Measurements from ENCODE around the gene TMEM45A. TPM values are rescaled to one million over a fixed set of nuclear protein-coding genes. Genes with fewer than 3 reads are reported as not detected.

The TMEM45A gene
- total and polyA plus RNA-seq, 2 donors (not counting 1 experiment from before 2014, with no cell fraction given), result 26.4 to 71.4 TPM

DNA sequence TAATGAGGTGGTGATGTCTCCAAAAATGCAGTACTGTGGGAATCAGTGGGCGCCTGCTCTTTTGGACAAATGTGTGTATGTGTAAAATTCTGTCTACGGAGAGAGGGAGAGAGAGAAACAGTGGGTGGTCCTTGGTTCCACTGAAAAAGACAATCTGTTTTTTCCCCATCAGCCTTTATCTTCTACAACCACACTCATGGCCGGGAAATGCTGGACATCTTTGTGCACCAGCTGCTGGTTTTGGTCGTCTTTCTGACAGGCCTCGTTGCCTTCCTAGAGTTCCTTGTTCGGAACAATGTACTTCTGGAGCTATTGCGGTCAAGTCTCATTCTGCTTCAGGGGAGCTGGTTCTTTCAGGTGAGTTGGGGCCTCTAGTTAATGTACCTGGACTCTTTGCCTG is 65.8 kb downstream of the TMEM45A start:
- no peak for DNase-seq (ENCODE audit: low read depth in 2 of 2)
- no peak overlapping the region for H3K9ac ChIP-seq (ENCODE audit: insufficient read depth, low read length)

DNA sequence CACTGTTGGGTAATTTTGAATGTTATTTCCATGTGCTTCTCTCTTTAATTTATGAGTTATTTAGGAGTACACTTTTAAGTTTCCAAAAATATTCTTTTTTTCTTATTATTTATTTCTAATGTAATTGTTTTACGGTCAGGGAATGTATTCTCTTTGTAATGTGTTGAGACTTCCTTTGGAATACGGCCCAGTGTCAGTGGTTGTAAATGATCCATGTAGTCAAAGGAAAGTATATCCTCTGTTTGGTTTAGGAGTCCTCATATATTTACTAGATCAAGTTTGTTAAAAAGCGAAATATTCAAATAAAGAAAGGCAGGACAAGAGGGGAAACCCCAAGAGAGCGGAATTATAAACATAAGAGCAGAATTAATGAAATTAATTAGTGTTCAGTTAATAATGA is 68.0 kb downstream of the TMEM45A start:
- H4K20me1 ChIP-seq (ENCODE audit: control insufficient read depth, extremely low read depth, insufficient read depth, low read length), result no peaks in the 10 kb centered on the region
- no peak overlapping the region for H3K4me2 ChIP-seq (ENCODE audit: extremely low read depth, insufficient read depth, low read length)
- no peak overlapping the region for H3K4me3 ChIP-seq (replicated peaks in 1 of 4; ENCODE audit: control extremely low read depth in 1 of 4, insufficient read depth in 1 of 4, low read depth in 3 of 4, low read length in 4 of 4)
- DNase-seq (ENCODE audit: low read depth in 2 of 2), result no peak
- no peaks in the 10 kb centered on the region for H3K36me3 ChIP-seq (ENCODE audit: control insufficient read depth, insufficient read depth, low read length)
- no peaks in the 10 kb centered on the region for H3K79me2 ChIP-seq (ENCODE audit: control insufficient read depth, insufficient read depth, low read length)
- H3K27me3 ChIP-seq (ENCODE audit: control insufficient read depth, insufficient read depth, low read length), result no peaks in the 10 kb centered on the region
- TF ChIP-seq, protein P1, sequence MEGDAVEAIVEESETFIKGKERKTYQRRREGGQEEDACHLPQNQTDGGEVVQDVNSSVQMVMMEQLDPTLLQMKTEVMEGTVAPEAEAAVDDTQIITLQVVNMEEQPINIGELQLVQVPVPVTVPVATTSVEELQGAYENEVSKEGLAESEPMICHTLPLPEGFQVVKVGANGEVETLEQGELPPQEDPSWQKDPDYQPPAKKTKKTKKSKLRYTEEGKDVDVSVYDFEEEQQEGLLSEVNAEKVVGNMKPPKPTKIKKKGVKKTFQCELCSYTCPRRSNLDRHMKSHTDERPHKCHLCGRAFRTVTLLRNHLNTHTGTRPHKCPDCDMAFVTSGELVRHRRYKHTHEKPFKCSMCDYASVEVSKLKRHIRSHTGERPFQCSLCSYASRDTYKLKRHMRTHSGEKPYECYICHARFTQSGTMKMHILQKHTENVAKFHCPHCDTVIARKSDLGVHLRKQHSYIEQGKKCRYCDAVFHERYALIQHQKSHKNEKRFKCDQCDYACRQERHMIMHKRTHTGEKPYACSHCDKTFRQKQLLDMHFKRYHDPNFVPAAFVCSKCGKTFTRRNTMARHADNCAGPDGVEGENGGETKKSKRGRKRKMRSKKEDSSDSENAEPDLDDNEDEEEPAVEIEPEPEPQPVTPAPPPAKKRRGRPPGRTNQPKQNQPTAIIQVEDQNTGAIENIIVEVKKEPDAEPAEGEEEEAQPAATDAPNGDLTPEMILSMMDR (conservative IDR thresholded peaks at IDR 0.05 in 1 of 2, IDR thresholded peaks at IDR 0.05 in 1 of 2; ENCODE audit: low read depth in 1 of 2, low read length in 2 of 2), result no peak
- TF ChIP-seq EZH2 (IDR thresholded peaks at IDR 0.05; ENCODE audit: low read length, missing control alignments), result no peak
- no peak overlapping the region for H3K9ac ChIP-seq (ENCODE audit: insufficient read depth, low read length)
- H3K9me3 ChIP-seq (ENCODE audit: control insufficient read depth, insufficient read depth, low read depth, low read length), result no peaks in the 10 kb centered on the region
- H3K27ac ChIP-seq (ENCODE audit: insufficient read depth, low read length), result no peak overlapping the region
- peaks cover 4% of the 10 kb centered on the region for H3K4me1 ChIP-seq (ENCODE audit: control insufficient read depth, extremely low read depth, insufficient read depth, low read length)
- no peak overlapping the region for H2AFZ ChIP-seq (ENCODE audit: low read length)

More for the DNA sequence above, 65.8 kb downstream of the TMEM45A start:
- Histone ChIP-seq H4K20me1 (ENCODE audit: control insufficient read depth, extremely low read depth, insufficient read depth, low read length) (no peaks in the 10 kb centered on the region), H3K27ac (ENCODE audit: insufficient read depth, low read length) (no peak overlapping the region), H3K79me2 (ENCODE audit: control insufficient read depth, insufficient read depth, low read length) (no peaks in the 10 kb centered on the region), H3K4me1 (ENCODE audit: control insufficient read depth, extremely low read depth, insufficient read depth, low read length) (peaks cover 4% of the 10 kb centered on the region), H3K4me2 (ENCODE audit: extremely low read depth, insufficient read depth, low read length) (no peak overlapping the region), H3K27me3 (ENCODE audit: control insufficient read depth, insufficient read depth, low read length) (no peaks in the 10 kb centered on the region), H3K4me3 (replicated peaks in 1 of 4; ENCODE audit: control extremely low read depth in 1 of 4, insufficient read depth in 1 of 4, low read depth in 3 of 4, low read length in 4 of 4) (no peak overlapping the region), H2AFZ (ENCODE audit: low read length) (no peak overlapping the region), H3K36me3 (ENCODE audit: control insufficient read depth, insufficient read depth, low read length) (no peaks in the 10 kb centered on the region), H3K9me3 (ENCODE audit: control insufficient read depth, insufficient read depth, low read depth, low read length) (no peaks in the 10 kb centered on the region)
- TF ChIP-seq EZH2 (IDR thresholded peaks at IDR 0.05; ENCODE audit: low read length, missing control alignments), result no peak
- TF ChIP-seq, protein P1 (conservative IDR thresholded peaks at IDR 0.05 in 1 of 2, IDR thresholded peaks at IDR 0.05 in 1 of 2; ENCODE audit: low read depth in 1 of 2, low read length in 2 of 2), result no peak

DNA sequence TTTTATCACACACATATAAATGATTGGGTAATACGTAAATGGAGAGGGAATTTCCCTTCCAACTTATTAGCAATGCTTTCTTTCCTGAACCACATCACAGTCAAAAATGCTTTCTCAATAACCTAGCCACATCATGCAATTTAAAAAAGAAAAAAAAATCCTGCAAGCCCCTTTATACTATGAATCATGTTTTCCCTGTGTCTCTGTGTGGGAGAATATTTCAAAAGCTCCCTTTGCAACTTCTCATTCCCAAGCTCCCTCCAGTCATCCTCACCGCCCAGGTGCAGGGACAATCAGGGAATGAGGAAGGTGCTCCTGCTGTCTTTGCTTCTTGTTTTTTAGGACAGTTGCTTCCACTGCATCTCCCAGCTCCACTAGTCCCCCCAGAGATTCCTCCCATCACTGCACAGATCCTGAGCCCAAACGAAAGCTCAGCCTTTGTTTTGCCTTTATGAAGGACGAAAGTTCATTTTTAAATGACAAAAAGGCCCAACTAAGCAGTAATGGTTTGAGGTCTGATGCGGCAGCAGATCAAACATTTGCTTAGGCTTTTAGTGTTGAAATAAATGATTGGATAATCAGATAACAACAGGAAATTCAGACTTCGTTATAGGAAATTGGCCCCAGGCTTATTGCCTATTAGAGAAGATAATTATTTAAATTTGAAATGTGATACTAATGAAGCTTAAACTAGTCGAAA is 69.2 kb downstream of the TMEM45A start:
- TF ChIP-seq, protein P1 (conservative IDR thresholded peaks at IDR 0.05 in 1 of 2, IDR thresholded peaks at IDR 0.05 in 1 of 2; ENCODE audit: low read depth in 1 of 2, low read length in 2 of 2), result no peak
- no peak for TF ChIP-seq EZH2 (IDR thresholded peaks at IDR 0.05; ENCODE audit: low read length, missing control alignments)
- H3K9me3 ChIP-seq (ENCODE audit: control insufficient read depth, insufficient read depth, low read depth, low read length), result no peaks in the 10 kb centered on the region
- peak; percentile 70 to 78 for DNase-seq (ENCODE audit: low read depth in 2 of 2)
- H3K4me1 ChIP-seq (ENCODE audit: control insufficient read depth, extremely low read depth, insufficient read depth, low read length), result peaks cover 4% of the 10 kb centered on the region
- H3K4me2 ChIP-seq (ENCODE audit: extremely low read depth, insufficient read depth, low read length), result no peak overlapping the region
- H4K20me1 ChIP-seq (ENCODE audit: control insufficient read depth, extremely low read depth, insufficient read depth, low read length), result no peaks in the 10 kb centered on the region
- no peak overlapping the region for H3K4me3 ChIP-seq (replicated peaks in 1 of 4; ENCODE audit: control extremely low read depth in 1 of 4, insufficient read depth in 1 of 4, low read depth in 3 of 4, low read length in 4 of 4)
- H3K9ac ChIP-seq (ENCODE audit: insufficient read depth, low read length), result no peak overlapping the region
- no peak overlapping the region for H3K27ac ChIP-seq (ENCODE audit: insufficient read depth, low read length)
- H3K27me3 ChIP-seq (ENCODE audit: control insufficient read depth, insufficient read depth, low read length), result no peaks in the 10 kb centered on the region
- no peaks in the 10 kb centered on the region for H3K79me2 ChIP-seq (ENCODE audit: control insufficient read depth, insufficient read depth, low read length)
- H2AFZ ChIP-seq (ENCODE audit: low read length), result no peak overlapping the region
- no peaks in the 10 kb centered on the region for H3K36me3 ChIP-seq (ENCODE audit: control insufficient read depth, insufficient read depth, low read length)

All from fibroblast of lung (primary cell).